GM21825 (cell line): ENCODE measurements around the gene JPH3.

Source experiments
- ATAC-seq: cut with Tn5 transposase; IDR thresholded peaks from one replicate; pipeline ENCODE4 v1.9.1; 2021; ENCODE audit warnings: mild to moderate bottlenecking, moderate library complexity; ENCODE audit not compliant: unreplicated experiment

The JPH3 gene

GRCh38 chr16:87625241-87625797, 23.0 kb downstream of the JPH3 start:
- no peak for ATAC-seq

- ATAC-seq: no peak
Measured at GRCh38 chr16:87626401-87626800, 24.1 kb downstream of the JPH3 start.

GRCh38 chr16:87626905-87627304, 24.6 kb downstream of the JPH3 start:
- no peak for ATAC-seq

- no peak for ATAC-seq
Measured at GRCh38 chr16:87627542-87628245, 25.4 kb downstream of the JPH3 start.

- ATAC-seq: no peak
Measured at GRCh38 chr16:87628246-87628923, 26.1 kb downstream of the JPH3 start.

GRCh38 chr16:87628940-87629339, 26.6 kb downstream of the JPH3 start:
- ATAC-seq: no peak

GRCh38 chr16:87631067-87631466, 28.8 kb downstream of the JPH3 start:
- ATAC-seq: no peak

- ATAC-seq: no peak
Measured at GRCh38 chr16:87634411-87634810, 32.1 kb downstream of the JPH3 start.

GRCh38 chr16:87635541-87636049, 33.3 kb downstream of the JPH3 start:
- no peak for ATAC-seq

- ATAC-seq: no peak
Measured at GRCh38 chr16:87636050-87636684, 33.9 kb downstream of the JPH3 start.

GRCh38 chr16:87636741-87637140, 34.4 kb downstream of the JPH3 start:
- no peak for ATAC-seq

GRCh38 chr16:87637357-87637756, 35.0 kb downstream of the JPH3 start:
- no peak for ATAC-seq

GRCh38 chr16:87638736-87639135, 36.4 kb downstream of the JPH3 start:
- no peak for ATAC-seq

- no peak for ATAC-seq
Measured at GRCh38 chr16:87641721-87642120, 39.4 kb downstream of the JPH3 start.

- no peak for ATAC-seq
Measured at GRCh38 chr16:87642491-87642890, 40.2 kb downstream of the JPH3 start.

- ATAC-seq: no peak
Measured at GRCh38 chr16:87644186-87644585, 41.9 kb downstream of the JPH3 start.

- no peak for ATAC-seq
Measured at GRCh38 chr16:87644596-87644995, 42.3 kb downstream of the JPH3 start.

- no peak for ATAC-seq
Measured at GRCh38 chr16:87645802-87646201, 43.5 kb downstream of the JPH3 start.

GRCh38 chr16:87647431-87648185, 45.3 kb downstream of the JPH3 start:
- no peak for ATAC-seq

GRCh38 chr16:87648236-87648635, 45.9 kb downstream of the JPH3 start:
- no peak for ATAC-seq
